T-cell (primary cell): ENCODE data around the gene SNF8. TPM values are rescaled to one million over a fixed set of nuclear protein-coding genes. Genes with fewer than 3 reads are reported as not detected.

Experiments used
- ATAC-seq, 4 experiments: fragments of 200-7000 bp in 3 of 4; fragments of 150-1000 bp in 1 of 4; cut with Tn5 transposase; replicated peaks in 1 of 4; 1 replicate in 3 of 4; 2 replicates in 1 of 4; pipeline ENCODE4 v1.10.0; 2021; ENCODE audit warnings: moderate library complexity in 3 of 4, mild to moderate bottlenecking in 2 of 4, moderate number of reproducible peaks in 1 of 4
- CTCF ChIA-PET, 2 donors: fragments of 300-600 bp; sonication (Branson Sonifier 250); formaldehyde crosslinking; loops; one replicate each; lab custom pipeline; 2022; ENCODE audit warnings: antibody characterized with exemption in 2 of 2; lab: Charles Lee
- POLR2A ChIA-PET, 2 donors: fragments of 300-600 bp; sonication (Branson Sonifier 250); formaldehyde crosslinking; loops; one replicate each; lab custom pipeline; 2022; ENCODE audit warnings: antibody characterized with exemption in 2 of 2; lab: Charles Lee
- DNase-seq, 35 experiments: peaks; one replicate each; pipeline versions ENCODE4 v3.0.0 to v3.0.0-alpha.2; 2013 to 2023
- H3K27ac ChIP-seq: one replicate; pipeline ENCODE4 v1.5.1; 2013; ENCODE audit warnings: low read length
- H3K27me3 ChIP-seq, 2 experiments: replicated peaks in 1 of 2; 1 replicate in 1 of 2; 2 replicates in 1 of 2; pipeline versions ENCODE4 v1.6.1 to v1.7.0; 2013; ENCODE audit warnings: low read length in 1 of 2, mixed read lengths in 1 of 2; ENCODE audit not compliant: control insufficient read depth in 2 of 2, insufficient read depth in 2 of 2; ENCODE audit errors: extremely low read depth in 1 of 2
- H3K36me3 ChIP-seq, 2 donors: 1 replicate in 1 of 2; 2 replicates in 1 of 2; pipeline versions ENCODE4 v1.6.1 to v1.7.0; 2013; ENCODE audit warnings: low read length in 1 of 2; ENCODE audit not compliant: control insufficient read depth in 2 of 2, insufficient read depth in 1 of 2; ENCODE audit errors: extremely low read depth in 1 of 2
- H3K4me1 ChIP-seq, 2 experiments: 1 replicate in 1 of 2; 2 replicates in 1 of 2; pipeline versions ENCODE4 v1.6.1 to v1.7.0; 2013; ENCODE audit warnings: low read length in 2 of 2, mixed read lengths in 1 of 2; ENCODE audit not compliant: insufficient read depth in 2 of 2, control insufficient read depth in 1 of 2; ENCODE audit errors: extremely low read depth in 1 of 2
- H3K4me3 ChIP-seq, 2 donors: 1 replicate in 1 of 2; 2 replicates in 1 of 2; pipeline versions ENCODE4 v1.5.1 to v1.7.0; 2013; ENCODE audit warnings: mild to moderate bottlenecking in 2 of 2, low read length in 1 of 2, moderate library complexity in 1 of 2; ENCODE audit not compliant: control insufficient read depth in 1 of 2; ENCODE audit errors: extremely low read depth in 1 of 2
- H3K9me3 ChIP-seq: 2 replicates; pipeline ENCODE4 v1.7.0; 2013
- H3K27ac Mint-ChIP-seq, 2 donors: one replicate each; pipeline ENCODE4 v1.8.0; 2020 to 2021; ENCODE audit warnings: mild to moderate bottlenecking in 2 of 2, mixed read lengths in 2 of 2
- H3K27me3 Mint-ChIP-seq, 2 donors: one replicate each; pipeline ENCODE4 v1.8.0; 2021 to 2022; ENCODE audit warnings: mixed read lengths in 2 of 2
- H3K36me3 Mint-ChIP-seq: one replicate; pipeline ENCODE4 v1.8.0; 2021; ENCODE audit warnings: mixed read lengths
- H3K4me1 Mint-ChIP-seq, 3 donors: one replicate each; pipeline ENCODE4 v1.8.0; 2020 to 2022; ENCODE audit warnings: mixed read lengths in 3 of 3, mild to moderate bottlenecking in 1 of 3
- H3K4me3 Mint-ChIP-seq, 3 donors: one replicate each; pipeline ENCODE4 v1.8.0; 2020 to 2022; ENCODE audit warnings: mild to moderate bottlenecking in 3 of 3, mixed read lengths in 3 of 3, moderate library complexity in 3 of 3
- H3K9me3 Mint-ChIP-seq, 3 donors: one replicate each; pipeline ENCODE4 v1.8.0; 2020 to 2022; ENCODE audit warnings: mixed read lengths in 3 of 3
- WGBS: methylation state at CpG from one replicate; pipeline ENCODE4 v1.1.5; 2013; ENCODE audit warnings: missing lambda C conversion rate; ENCODE audit not compliant: insufficient coverage; 5-methylcytosine and 5-hydroxymethylcytosine counted together
- total RNA-seq, 35 experiments: library from RNA in 6 of 35; stranded (reverse) in 6 of 35; fragments of 120-200 nt in 1 of 35; gene quantifications; one replicate each; pipeline versions ENCODE4 v1.2.1 to v1.2.4 and lab custom pipeline; 2013 to 2026

Gene SNF8
- total RNA-seq, 5 donors from 2014 or later (not counting 1 experiment from before 2014, with no cell fraction given): 55.6 to 71.7 (median 65.3) TPM

DNA sequence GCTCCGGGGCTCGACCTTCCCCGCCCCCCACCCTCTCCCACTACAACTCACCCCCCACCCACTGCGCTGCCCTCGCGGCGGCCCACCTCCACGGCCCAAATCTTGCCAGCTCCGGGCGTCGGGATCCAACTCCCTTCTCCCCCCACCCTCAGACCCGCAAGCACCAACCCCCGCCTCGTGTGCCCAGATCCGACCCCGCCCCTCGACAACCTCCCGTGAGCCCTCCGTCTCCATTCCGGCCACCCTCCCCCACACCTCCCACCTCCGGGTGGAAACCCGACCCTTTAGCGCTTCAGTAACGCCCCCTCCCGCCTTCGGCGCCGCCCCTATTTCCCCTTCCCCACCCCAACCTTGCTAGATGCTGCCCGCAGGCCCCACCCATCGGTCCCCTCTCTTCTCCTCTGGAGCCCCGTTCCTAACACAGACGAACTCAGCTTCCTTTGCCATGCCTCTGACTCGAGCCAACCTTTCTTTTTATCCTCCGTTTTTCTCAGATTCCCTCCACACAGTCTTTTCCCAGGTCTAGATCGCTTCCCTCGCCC, 35.7 kb downstream of the SNF8 start:
- H3K4me1 ChIP-seq: peaks cover 9 to 42% of the 10 kb centered on the region in 2 experiments
- peaks cover 52 to 61% (median 54%) of the 10 kb centered on the region in 3 donors for H3K4me1 Mint-ChIP-seq
- peaks cover 16% of the 10 kb centered on the region for H3K36me3 Mint-ChIP-seq
- no peaks in the 10 kb centered on the region for H3K9me3 Mint-ChIP-seq
- no peaks in the 10 kb centered on the region for H3K9me3 ChIP-seq
- H3K4me3 Mint-ChIP-seq: peak overlapping the region; percentile 86 to 90 (median 87)
- ChIA-PET CTCF (interaction anchor here in 1 of 2 donors (0.7 to 1.2 kb wide), 2 partner anchors 16 to 24 kb away, joined by 3 to 5 read pairs; partner anchors contain the start of gene ATP5MC1), POLR2A (interaction anchor here (0.6 to 1.2 kb wide), 3 partner anchors 16 to 142 kb away, joined by 4 to 5 read pairs (median 4); partner anchors contain the start of genes ATP5MC1 (in 1 of the 2) and SNF8 (in 1 of the 2))
- no peaks in the 10 kb centered on the region for H3K27me3 ChIP-seq
- H3K27ac ChIP-seq: peak overlapping the region; percentile 69
- ATAC-seq (peak; percentile 36 to 52 (median 46)), DNase-seq (peak; percentile 56 to 83 (median 75))
- peak overlapping the region; percentile 87 to 91 for H3K27ac Mint-ChIP-seq
- H3K27me3 Mint-ChIP-seq: no peaks in the 10 kb centered on the region
- peak overlapping the region; percentile 49 to 54 for H3K4me3 ChIP-seq
- peaks cover 5 to 30% of the 10 kb centered on the region in 2 donors for H3K36me3 ChIP-seq
- 3% methylated on average over 24 of the region's 36 CpGs for WGBS

DNA sequence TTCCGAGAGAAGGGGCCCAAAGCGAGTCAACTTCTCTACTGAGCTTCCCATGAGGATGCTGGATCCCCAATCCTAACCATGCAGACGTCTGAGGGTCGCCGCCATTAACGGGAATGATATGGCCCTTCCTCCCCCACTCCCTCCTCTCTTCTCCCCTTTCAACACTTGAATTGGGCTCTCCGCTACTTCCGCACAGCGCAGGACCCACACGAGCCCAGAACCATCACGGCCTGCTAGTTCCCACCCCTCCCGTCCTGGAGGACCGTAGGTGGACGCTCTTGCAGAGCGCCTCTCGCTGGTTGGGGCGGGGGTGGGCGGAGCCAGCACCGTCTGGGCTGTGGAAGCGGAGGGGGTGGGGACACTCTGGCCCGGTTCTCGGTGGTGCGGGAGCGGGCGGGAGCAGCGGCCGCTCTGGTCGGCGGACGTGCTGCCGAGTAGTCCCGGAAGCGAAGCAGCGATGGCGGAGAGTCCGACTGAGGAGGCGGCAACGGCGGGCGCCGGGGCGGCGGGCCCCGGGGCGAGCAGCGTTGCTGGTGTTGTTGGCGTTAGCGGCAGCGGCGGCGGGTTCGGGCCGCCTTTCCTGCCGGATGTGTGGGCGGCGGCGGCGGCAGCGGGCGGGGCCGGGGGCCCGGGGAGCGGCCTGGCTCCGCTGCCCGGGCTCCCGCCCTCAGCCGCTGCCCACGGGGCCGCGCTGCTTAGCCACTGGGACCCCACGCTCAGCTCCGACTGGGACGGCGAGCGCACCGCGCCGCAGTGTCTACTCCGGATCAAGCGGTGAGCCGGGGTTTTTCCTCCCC, 36.4 kb downstream of the SNF8 start, which contains the start of gene UBE2Z:
TSS of gene UBE2Z (plus strand) at position 361 of the 797 bp plus-strand sequence. CDS start at position 458, 97 bp downstream.
- Histone ChIP-seq H3K9me3 (no peaks in the 10 kb centered on the region), H3K36me3 (peaks cover 5 to 24% of the 10 kb centered on the region in 2 donors), H3K4me1 (peaks cover 9 to 36% of the 10 kb centered on the region in 2 experiments), H3K27me3 (no peaks in the 10 kb centered on the region), H3K27ac (peak within 1 kb of the TSS; percentile 92), H3K4me3 (peak within 1 kb of the TSS; percentile 49 to 54)
- H3K4me3 Mint-ChIP-seq: peak within 1 kb of the TSS; percentile 86 to 90 (median 87)
- DNase-seq (peak; percentile 73 to 94 (median 82)), ATAC-seq (peak; percentile 90 to 94 (median 92))
- peaks cover 47 to 55% (median 48%) of the 10 kb centered on the region in 3 donors for H3K4me1 Mint-ChIP-seq
- H3K27ac Mint-ChIP-seq: peak within 1 kb of the TSS; percentile 95 to 96
- ChIA-PET POLR2A (interaction anchor here (0.6 to 1.2 kb wide), 7 partner anchors 15 to 967 kb away, joined by 3 to 5 read pairs (median 3); partner anchors contain the start of genes ATP5MC1 (in 2 of the 2), SNF8 (in 2 of the 2) and PNPO (in 1 of the 2)), CTCF (interaction anchor here (0.7 to 1.4 kb wide), 3 partner anchors 16 to 24 kb away, joined by 3 to 6 read pairs (median 3); partner anchors contain the start of gene ATP5MC1 (in 1 of the 2))
- under 1% methylated on average over 67 of the region's 81 CpGs for WGBS
- H3K27me3 Mint-ChIP-seq: no peaks in the 10 kb centered on the region
- H3K36me3 Mint-ChIP-seq: peaks cover 16% of the 10 kb centered on the region
- no peaks in the 10 kb centered on the region for H3K9me3 Mint-ChIP-seq

DNA sequence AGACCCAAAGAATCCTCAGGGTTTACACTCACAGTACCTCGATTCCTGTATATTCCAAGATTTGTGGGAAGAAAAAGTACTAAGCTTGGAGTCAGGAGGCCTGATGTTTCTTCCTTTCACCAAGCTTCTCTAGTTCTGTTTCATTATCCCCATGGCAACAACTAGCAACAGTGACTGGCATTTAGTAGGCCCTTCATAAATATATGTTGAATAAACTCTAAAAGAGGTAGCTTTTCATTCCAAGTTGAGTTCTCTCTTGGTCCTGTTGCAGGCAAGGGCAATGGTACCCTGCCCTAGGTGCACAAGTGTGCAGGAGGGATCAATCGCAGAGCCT, 37.0 kb downstream of the SNF8 start:
- Mint-ChIP-seq H3K9me3 (no peaks in the 10 kb centered on the region), H3K36me3 (peaks cover 13% of the 10 kb centered on the region), H3K27ac (peak overlapping the region; percentile 95 to 96), H3K4me1 (peaks cover 41 to 49% (median 46%) of the 10 kb centered on the region in 3 donors), H3K27me3 (no peaks in the 10 kb centered on the region), H3K4me3 (peak overlapping the region; percentile 86 to 90 (median 87))
- H3K27ac ChIP-seq: peak overlapping the region; percentile 92
- ATAC-seq (peak in 1 of 4 experiments; percentile 21), DNase-seq (peak in 1 of 35 experiments; percentile 10)
- peaks cover 9 to 31% of the 10 kb centered on the region in 2 experiments for H3K4me1 ChIP-seq
- peak overlapping the region; percentile 49 to 54 for H3K4me3 ChIP-seq
- H3K9me3 ChIP-seq: no peaks in the 10 kb centered on the region
- H3K36me3 ChIP-seq: peaks cover 2 to 20% of the 10 kb centered on the region in 2 donors
- ChIA-PET CTCF (interaction anchor here (0.7 to 1.4 kb wide), 2 partner anchors 15 to 24 kb away, joined by 3 to 6 read pairs; partner anchors contain the start of gene ATP5MC1 (in 1 of the 2)), POLR2A (interaction anchor here (0.6 to 1.1 kb wide), 5 partner anchors 14 to 966 kb away, joined by 3 to 4 read pairs (median 3); partner anchors contain the start of genes ATP5MC1 (in 2 of the 2), PNPO (in 1 of the 2) and SNF8 (in 1 of the 2))
- H3K27me3 ChIP-seq: no peaks in the 10 kb centered on the region
- 0% methylated on average over 1 of the region's 2 CpGs for WGBS

DNA sequence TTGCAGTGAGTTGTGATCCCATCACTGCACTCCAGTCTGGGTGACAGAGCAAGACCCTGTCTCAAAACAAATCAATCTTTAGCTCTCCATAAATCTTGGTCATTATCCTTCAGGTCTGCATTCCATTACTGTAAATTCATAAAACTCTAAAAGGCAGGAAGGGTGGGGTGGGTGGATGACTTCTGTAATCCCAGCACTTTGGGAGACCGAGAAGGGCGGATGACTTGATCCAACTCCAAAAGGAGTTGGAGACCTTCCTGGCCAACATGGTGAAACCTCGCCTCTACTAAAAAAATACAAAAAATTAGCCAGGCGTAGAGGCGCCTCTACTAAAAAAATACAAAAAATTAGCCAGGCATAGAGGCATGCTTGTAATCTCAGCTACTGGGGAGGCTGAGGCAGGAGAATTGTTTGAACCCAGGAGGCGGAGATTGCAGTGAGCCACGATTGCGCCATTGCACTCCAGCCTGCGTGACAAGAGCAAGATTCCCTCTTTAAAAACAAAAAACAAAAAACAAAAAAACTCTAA, 38.6 kb downstream of the SNF8 start:
- Histone ChIP-seq H3K27ac (no peak overlapping the region), H3K36me3 (peaks cover 2 to 6% of the 10 kb centered on the region in 2 donors), H3K27me3 (no peaks in the 10 kb centered on the region), H3K9me3 (no peaks in the 10 kb centered on the region), H3K4me1 (peaks cover 9 to 28% of the 10 kb centered on the region in 2 experiments), H3K4me3 (no peak overlapping the region)
- H3K27ac Mint-ChIP-seq: peak overlapping the region in 1 of 2 donors; percentile 11
- no peaks in the 10 kb centered on the region for H3K36me3 Mint-ChIP-seq
- ChIA-PET POLR2A (interaction anchor here in 1 of 2 donors (0.6 kb wide), 1 partner anchor 12 kb away, joined by 3 read pairs; no protein-coding TSS in a partner anchor), CTCF (interaction anchor here in 1 of 2 donors (0.5 kb wide), 1 partner anchor 232 kb away, joined by 3 read pairs; no protein-coding TSS in a partner anchor)
- H3K9me3 Mint-ChIP-seq: no peaks in the 10 kb centered on the region
- DNase-seq (no peak), ATAC-seq (no peak)
- H3K4me1 Mint-ChIP-seq: peaks cover 25 to 33% (median 30%) of the 10 kb centered on the region in 3 donors
- 91% methylated on average over 5 of the region's 9 CpGs for WGBS
- H3K4me3 Mint-ChIP-seq: peak overlapping the region in 1 of 3 donors; percentile 21
- no peaks in the 10 kb centered on the region for H3K27me3 Mint-ChIP-seq

DNA sequence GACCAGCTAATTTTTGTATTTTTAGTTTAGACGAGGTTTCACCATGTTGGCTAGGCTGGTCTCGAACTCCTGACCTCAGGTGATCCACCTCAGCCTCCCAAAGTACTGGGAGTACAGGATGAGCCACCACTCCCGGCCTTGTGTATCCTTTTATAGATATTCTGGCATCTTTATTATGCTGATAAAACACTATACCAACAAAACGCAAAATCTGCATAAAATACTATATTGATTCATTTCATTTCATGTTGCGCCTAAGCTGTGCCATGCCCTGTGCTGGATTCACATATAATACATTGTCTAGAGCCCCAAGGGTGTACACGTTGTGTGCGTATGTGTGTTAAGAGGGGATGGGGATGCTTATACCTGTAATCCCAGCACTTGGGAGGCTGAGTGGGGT, 40.2 kb downstream of the SNF8 start:
- Mint-ChIP-seq H3K36me3 (no peaks in the 10 kb centered on the region), H3K27ac (no peak overlapping the region), H3K4me1 (peaks cover 9 to 16% (median 13%) of the 10 kb centered on the region in 3 donors), H3K9me3 (no peaks in the 10 kb centered on the region), H3K4me3 (no peak overlapping the region), H3K27me3 (no peaks in the 10 kb centered on the region)
- Histone ChIP-seq H3K27ac (no peak overlapping the region), H3K36me3 (no peaks in the 10 kb centered on the region), H3K27me3 (no peaks in the 10 kb centered on the region), H3K4me3 (no peak overlapping the region), H3K4me1 (peaks cover 2 to 12% of the 10 kb centered on the region in 2 experiments), H3K9me3 (no peaks in the 10 kb centered on the region)
- ChIA-PET POLR2A (no interaction called here), CTCF (interaction anchor here in 1 of 2 donors (0.7 kb wide), 1 partner anchor 82 kb away, joined by 4 read pairs; no protein-coding TSS in a partner anchor)
- DNase-seq: no peak
- 90% methylated on average over 2 of the region's 7 CpGs for WGBS
- ATAC-seq: no peak
